ENCODE data around the gene KHDC1L. TPM values are rescaled to one million over a fixed set of nuclear protein-coding genes. Genes with fewer than 3 reads are reported as not detected.

Gene KHDC1L
- total RNA-seq, 1 donor from 2014 or later = not detected

Other genes starting within 250 kb of the KHDC1L start
- 4.0 to 4.5 TPM (median 4.3 TPM) in 3 replicates for gene KHDC1, start 37.7 kb upstream of the KHDC1L start, total RNA-seq
- not detected in 3 replicates for gene DPPA5, start 128.8 kb upstream of the KHDC1L start, total RNA-seq
- gene KHDC3L, start 137.2 kb upstream of the KHDC1L start, total RNA-seq = 0.41 TPM in 1 of 3 replicates, not detected in the others
- gene OOEP, start 144.4 kb upstream of the KHDC1L start, total RNA-seq = not detected in 3 replicates
- gene DDX43, start 169.3 kb upstream of the KHDC1L start, total RNA-seq = not detected in 3 replicates
- gene CGAS, start 226.8 kb upstream of the KHDC1L start, total RNA-seq = 1.0 to 1.7 TPM (median 1.6 TPM) in 3 replicates
- gene MTO1, start 236.2 kb upstream of the KHDC1L start, total RNA-seq = 18.4 to 26.0 TPM (median 25.6 TPM) in 3 replicates